Right lobe of liver (tissue), 4 donors: ENCODE data around the gene ZC3H13.

Experiments
- CTCF ChIP-seq, 4 donors: fragments of 200-600 bp in 3 of 4; fragments of 450-650 bp in 1 of 4; IDR thresholded peaks; one replicate each; pipeline versions ENCODE4 v1.5.1 to v1.8.0; 2016 to 2022; ENCODE audit warnings: antibody characterized with exemption in 4 of 4, mild to moderate bottlenecking in 2 of 4
- POLR2A ChIP-seq: fragments of 450-650 bp; IDR thresholded peaks from one replicate; pipeline ENCODE4 v1.6.1; 2017; ENCODE audit warnings: antibody characterized with exemption, mild to moderate bottlenecking
- donor health status: DM: no; HTN: no; CAD: no.
- donor health status: DM: no; HTN: no; CAD: no.
- donor health status: DM: no; HTN: yes; CAD: no.

GRCh38 chr13:45975337-45975736, 77.2 kb downstream of the ZC3H13 start:
- TF ChIP-seq CTCF (IDR thresholded peaks at IDR 0.05) (no peak), POLR2A (no peak)
